ENCODE data around the gene ALKBH3.

DNA sequence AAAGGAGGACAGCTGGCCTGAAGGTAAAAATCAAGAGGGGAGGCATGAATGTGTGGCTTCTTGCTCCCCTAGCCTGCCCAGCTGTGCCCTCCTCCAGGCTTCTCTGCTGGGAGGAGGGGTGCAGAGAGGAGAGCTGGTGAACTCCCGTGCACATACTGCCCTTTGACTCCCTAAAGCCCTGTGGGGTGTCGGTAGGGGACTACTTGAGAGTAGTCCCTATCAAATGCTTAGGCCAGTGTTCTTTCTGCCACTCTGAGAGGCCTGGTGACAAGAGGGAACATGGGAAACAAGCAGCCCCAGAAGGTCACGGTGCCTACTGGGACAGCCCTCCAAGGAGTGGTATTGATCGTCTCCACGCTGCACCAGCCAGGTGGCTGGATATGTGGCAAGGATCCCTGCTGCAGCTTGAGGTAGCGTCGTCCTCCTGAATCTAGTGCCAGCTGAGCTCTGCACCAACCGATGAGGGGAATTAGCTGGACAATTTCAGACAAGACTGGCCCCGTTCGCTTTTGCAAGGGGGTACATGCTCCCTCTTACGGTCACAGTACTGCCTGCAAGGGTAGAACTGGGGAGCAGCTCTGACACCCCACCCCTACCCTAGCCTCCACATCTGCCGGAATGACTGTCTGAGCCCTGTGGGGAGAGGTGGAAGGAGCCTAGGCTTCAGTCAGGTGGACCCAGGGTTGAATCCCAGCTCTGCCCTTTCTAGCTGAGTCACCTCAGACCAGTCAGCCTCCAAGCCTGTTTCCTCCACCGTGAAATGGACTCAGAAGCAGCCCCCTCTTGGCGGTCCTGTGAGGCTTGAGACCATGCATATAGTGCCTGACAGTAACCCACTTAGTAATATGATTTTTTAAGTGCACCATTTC, 44.7 kb downstream of the ALKBH3 start:
- TF ChIP-seq POLR2A (IDR thresholded peaks at IDR 0.05) (no peak), EP300 (IDR thresholded peaks at IDR 0.05) (no peak), POLR2AphosphoS5 (IDR thresholded peaks at IDR 0.05) (no peak)
- TF ChIP-seq, protein P1, sequence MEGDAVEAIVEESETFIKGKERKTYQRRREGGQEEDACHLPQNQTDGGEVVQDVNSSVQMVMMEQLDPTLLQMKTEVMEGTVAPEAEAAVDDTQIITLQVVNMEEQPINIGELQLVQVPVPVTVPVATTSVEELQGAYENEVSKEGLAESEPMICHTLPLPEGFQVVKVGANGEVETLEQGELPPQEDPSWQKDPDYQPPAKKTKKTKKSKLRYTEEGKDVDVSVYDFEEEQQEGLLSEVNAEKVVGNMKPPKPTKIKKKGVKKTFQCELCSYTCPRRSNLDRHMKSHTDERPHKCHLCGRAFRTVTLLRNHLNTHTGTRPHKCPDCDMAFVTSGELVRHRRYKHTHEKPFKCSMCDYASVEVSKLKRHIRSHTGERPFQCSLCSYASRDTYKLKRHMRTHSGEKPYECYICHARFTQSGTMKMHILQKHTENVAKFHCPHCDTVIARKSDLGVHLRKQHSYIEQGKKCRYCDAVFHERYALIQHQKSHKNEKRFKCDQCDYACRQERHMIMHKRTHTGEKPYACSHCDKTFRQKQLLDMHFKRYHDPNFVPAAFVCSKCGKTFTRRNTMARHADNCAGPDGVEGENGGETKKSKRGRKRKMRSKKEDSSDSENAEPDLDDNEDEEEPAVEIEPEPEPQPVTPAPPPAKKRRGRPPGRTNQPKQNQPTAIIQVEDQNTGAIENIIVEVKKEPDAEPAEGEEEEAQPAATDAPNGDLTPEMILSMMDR (IDR thresholded peaks at IDR 0.05): no peak

Measured in upper lobe of left lung (tissue), 4 donors.